ENCODE data around the gene PKP1.

PKP1 gene

DNA sequence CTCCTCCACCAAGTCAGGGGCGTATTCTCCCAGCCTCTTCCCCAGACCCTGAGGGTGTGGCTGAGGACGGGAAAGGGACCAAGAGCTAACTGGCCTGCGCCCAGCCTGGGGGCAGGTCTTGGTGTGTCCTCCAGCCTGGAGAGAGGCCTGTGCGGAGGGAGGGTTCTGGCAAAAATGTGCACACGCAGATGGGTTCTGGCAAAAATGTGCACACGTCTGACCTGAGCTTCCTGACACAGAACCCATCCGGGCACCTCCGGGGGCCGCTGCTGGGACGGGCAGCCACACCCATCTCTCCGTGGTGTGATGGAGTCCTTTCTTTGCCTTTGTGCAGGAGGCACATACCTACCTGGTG lies 23.1 kb upstream of the PKP1 start:
- DNase-seq, result no peak

DNA sequence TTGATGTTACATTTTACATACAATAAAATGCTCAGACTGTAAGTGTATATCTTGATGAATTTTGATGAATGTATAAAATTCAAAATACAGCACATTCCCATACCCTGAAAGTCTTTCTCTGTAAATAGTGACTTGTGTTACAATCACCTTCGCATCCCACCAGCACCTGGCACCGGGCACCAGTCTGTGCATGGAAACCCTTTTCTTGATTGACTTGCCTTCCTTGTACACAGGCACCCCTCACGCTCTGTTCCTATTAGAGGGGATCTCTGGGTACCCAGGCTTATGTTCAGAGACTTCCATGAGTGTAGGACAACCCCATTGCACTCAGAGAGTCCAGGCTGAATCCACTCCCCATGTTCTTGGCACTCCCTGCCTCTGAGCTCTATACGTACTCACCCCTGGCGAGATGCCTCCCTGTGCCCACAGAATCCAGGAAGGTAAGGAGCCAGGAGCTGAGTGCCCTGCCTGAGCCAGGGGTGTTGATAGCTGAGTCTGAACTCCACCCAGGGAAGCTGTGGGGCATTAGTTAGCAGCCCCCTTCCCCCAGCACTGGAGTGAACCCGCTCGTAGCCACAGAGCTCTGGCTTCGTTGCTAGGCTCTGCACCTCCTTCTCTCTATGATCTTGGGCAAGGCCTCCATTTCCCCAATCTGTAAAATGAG lies 22.5 kb upstream of the PKP1 start:
- no peak for DNase-seq

- peak; percentile 81 for DNase-seq
These were observed 21.3 kb upstream of the PKP1 start for GRCh38 chr1:201261771-201262547.

DNA sequence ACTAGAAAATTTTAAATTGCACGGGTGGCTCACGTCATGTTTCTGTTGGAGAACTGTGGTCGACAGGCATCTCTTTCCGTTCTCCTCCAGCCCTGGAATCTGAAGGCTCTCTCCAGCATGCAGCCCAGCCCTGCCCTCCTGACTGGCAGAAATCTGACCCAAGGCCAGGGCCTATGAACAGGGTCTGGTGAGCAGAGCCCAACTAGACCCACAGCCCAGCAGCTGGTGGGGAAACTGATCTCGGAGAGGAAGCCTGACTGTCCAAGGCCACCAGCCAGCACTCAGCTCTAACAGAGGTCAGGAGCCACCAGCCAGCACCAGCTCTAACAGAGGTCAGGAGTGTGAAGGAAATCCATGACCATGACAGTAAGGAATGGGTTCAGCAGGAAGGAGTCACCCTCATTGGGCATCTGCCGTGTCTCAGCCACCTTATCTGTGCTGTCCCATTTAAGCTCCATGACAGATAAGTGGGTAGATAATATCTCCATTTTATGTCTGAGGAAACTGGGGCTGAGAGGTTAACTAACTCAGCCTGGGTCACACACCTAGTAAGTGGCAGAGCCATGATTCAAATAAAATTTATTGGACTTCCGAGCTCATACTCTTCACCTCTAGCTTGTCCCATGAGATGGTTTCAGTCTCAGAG lies 20.2 kb upstream of the PKP1 start:
- DNase-seq, result no peak

DNA sequence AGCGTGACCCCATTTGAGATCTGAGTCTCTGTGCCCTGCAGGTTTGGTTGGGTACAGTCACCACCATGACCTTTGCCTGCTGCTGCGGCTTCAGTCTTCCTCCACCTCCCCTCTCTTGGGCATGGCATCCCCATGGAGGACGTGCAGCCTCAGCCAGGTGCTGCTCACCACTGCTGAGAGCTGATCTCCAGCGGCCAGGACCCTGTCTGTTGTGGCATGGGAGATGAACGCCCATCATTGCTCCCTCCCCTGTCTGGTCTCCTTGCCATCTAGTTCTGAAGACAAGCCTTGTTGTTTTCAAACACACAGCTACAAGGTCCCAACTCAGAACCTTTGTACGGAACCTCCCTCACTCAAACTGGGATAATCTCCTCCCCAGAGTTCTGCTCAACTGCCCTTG lies 19.2 kb upstream of the PKP1 start:
- no peak for DNase-seq

DNA sequence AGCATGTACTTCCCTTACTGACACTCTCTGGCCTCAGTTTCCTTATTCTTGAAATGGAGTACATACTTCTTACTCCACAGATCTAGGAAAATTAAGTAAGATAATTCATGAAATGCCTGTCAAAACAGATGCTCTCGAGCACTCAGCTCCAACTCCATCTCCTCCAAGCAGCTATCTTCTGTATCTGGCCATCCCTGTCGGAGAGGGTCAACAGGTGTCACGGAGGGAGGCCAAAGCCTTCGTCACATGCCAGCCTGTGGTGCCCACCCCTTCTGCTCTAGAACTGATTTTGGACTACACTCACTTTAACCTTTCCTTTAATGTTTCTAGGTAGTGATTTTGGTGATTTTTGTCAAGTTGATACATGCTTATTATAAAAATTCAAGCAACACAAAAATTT lies 18.8 kb upstream of the PKP1 start:
- no peak for DNase-seq

DNA sequence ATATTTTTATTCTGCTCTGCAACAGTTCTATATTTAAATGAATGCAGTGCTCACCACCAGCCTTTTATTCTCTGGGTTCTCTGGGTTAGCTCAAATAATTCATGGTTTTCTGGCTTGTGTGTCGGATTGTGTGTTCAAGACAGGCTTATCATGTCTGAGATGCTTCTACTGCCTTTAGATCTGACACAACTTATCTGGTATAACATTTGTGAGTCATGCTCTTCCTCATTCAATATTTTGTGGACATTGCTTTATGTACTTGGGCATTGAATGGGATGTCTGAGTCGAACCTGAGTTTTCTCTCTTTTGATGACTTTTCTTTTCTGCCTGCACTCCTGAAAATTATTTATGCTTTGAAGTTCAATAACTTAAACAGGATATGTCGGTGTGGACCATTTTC lies 17.6 kb upstream of the PKP1 start:
- DNase-seq, result peak; percentile 60

DNA sequence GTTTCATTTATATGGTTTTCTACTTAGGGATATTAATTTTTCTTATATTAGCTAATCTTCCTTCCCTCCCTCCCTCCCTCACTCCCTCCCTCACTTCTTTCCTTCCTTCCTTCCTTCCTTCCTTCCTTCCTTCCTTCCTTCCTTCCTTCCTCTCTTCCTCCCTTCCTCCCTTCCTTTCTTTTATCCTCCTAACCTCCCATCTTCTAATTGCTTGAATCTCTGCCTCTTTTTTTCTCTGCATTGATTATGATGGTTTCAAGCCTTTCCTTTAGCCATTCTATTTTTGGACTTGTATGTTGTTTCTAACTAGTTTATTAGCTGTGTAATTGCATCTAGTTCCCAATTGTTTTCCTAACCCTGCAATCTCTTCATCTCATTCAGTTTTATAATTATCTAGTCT lies 17.0 kb upstream of the PKP1 start:
- no peak for DNase-seq

DNA sequence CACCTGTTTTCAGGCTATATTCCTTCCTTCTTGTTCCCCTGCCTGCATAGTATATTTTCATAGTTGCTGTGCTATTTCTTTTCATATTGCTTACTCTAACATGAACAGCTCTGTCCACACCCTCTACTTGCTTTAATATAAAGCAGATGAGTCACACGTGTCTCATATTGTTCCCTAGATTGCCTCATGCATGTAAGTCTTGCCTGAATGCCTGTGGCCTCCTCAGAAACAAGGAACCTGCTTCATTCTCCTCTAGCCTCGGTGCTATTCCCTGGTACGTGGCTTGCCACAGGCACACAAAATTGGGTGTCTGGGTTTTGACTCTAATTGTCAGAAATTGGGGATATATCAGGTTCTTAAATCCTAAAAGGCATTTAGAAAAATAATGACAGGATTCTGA lies 16.5 kb upstream of the PKP1 start:
- DNase-seq, result peak; percentile 96

- DNase-seq, result peak; percentile 96
These were observed 15.7 kb upstream of the PKP1 start for GRCh38 chr1:201267481-201268229.

DNA sequence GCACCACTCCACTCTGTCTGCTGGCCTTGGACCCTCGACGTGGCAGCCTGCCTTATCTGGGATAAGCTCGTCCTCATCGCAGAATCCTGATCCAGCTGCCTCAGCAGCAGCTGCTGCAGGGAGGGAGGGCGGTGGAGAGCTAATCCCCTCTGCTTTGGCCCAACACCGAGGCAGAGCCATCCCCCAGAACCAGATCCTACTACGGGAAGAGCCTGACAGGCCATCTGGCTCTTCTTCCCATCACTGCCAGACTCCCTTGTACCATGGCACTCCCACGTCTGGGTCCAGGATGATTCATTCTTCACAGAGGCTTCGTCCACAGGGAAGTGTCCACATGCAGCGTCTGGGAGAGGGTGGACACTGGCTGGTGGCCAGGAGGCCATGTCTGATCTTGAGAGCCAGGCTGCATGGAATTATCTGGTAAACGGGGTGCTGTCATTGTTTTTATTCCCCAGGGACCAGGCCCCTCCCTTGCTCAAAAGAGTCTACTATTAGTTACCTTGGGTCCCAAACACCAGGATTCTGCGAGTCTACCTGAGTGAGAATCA lies 14.6 kb upstream of the PKP1 start:
- DNase-seq, result peak; percentile 93

- no peak for DNase-seq
These were observed 14.0 kb upstream of the PKP1 start for GRCh38 chr1:201269281-201269680.

- DNase-seq, result no peak
These were observed 13.4 kb upstream of the PKP1 start for GRCh38 chr1:201269900-201270410.

DNA sequence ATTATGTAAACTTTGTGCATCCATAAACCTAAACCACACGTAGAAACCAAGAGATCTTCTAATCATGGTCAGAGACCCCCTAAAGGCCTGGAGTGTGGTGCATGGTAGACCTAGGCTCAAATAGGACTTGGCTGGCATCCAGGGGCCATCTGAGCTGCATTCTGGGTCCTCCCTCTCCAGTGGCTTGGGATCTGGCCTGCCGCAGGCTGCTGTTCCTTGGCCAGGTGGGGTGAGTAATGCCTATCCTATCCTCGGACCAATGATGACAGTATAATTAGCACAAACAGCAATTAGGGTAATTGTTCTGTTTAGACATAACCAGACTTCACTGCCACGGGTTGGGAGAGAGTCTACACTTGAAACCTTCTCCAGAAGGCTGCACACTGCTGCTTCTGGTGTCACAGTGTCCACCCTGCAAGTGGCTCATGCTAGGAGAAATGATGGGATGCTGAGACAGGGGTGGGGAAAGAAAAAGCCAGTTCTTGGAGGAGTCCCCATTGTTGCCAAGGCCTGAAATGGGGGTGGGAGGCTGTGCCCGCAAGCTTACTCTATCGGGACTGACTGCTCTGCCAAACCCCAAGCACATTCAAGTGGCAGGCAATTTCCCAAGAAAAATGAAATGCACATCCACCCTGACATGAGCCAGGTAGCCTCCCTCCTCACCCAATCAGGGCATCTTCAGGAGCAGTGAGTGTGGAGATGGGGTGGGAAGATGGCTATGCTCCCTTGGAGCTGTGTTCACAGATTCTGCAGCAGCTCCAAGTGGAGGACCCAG lies 12.5 kb upstream of the PKP1 start:
- no peak for DNase-seq

DNA sequence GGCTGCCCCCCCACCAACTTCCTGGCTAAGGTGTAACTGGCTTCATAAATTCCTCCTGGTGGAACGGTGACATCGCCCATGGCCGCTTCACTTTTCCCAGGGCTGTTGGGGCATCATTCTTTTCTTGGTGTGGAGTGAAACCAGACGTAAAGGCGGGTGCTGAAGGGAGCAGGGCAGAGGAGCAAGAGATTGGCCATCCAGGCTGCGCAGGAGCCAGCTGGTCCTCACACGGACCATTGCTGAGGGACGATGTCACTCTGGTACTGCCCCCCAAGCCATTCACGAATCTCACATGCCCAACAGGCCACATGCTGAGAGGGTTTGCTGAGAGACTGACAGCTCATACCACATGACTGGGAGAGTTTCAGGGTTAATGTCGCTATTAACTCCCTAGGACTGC lies 10.5 kb upstream of the PKP1 start:
- peak; percentile 54 for DNase-seq

DNA sequence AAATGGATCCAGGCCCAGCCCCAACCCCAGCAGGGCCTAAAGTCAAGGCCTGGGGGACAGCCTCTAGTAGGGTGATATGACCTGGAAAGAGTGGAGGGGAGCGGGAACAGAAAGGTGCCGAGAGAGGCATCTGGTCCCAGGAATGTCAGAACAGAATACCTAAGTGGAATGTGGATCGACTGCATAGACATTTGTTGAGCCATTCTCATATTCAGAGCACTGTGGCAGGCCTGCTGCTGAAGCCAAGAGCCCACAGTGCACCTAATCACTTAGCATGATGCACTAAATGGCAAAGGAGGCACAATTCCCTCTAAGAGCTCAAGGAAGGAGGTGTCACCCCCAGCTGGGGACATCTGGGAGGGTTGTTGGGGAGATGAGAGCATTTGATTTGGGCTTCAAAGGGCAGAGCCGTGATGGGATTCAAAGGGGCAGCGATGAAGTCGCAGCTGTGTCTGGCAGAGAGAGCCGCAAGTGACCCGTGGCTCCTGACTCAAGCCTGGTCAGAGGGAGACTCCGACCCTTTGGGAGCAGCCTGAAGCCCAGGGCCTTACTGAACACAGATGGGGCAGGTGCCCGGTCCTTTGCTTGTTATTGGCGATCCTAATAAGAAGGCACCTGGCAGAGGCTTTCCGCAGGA lies 8.6 kb upstream of the PKP1 start:
- no peak for DNase-seq

GRCh38 chr1:201275253-201275666 lies 8.0 kb upstream of the PKP1 start:
- peak; percentile 89 for DNase-seq

DNA sequence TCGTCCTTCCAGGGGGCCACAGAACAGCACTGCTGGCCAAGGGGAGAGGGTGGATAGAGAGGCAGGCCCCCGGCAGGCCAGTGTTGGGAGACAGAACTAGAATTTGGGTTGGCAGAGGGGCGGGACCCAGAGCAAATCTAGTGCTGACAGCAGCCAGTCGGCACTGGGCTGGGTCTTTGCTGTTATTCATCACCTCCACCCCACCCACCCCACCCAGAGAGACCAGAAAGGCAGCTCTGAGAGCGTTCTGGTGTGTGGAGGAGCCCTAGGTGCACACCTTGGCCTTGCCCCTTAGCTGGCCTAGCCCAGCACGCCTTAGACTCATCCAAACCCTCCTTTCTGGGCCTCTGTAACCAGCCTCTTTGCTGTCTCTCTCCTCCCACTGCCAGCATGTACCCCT lies 6.4 kb upstream of the PKP1 start:
- DNase-seq, result no peak

DNA sequence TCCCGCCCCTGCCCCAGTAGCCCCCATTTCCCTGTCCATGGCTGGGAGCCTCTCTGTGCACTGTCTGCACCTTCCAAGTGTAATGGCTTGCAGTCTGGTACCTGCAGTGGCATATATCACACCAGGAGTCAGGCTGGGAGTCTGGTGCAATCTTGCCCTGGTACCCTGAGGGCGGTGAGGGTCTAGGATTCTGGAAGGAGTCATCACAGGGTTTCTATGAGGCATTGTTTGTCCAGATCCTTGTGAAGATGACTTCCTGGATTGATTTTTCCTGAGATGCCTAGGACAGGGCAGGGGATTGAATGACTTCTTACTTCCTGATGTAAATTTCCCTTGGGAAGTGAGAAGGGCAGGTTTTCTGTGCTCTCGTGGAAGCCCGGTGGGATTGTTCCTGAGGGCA lies 5.9 kb upstream of the PKP1 start:
- no peak for DNase-seq

DNA sequence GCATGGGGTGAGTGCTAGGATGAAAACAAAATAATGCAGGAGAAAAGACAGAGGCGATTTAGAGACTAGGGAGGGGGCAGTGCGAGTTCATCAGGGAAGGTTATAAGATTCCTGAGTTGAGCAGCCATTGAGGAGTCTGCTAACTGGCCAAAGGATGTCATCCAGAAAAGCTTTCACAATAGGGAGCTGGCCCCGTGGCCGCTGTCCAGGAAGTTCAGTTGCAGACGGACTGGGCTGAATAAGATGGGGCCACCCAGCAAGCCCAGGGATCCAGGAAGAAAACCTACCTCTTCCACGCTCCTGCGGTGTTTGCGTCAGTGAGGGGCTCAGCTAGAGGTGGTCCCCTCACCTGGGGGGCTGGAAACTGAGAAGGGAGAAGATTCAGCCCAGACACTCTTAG lies 4.0 kb upstream of the PKP1 start:
- DNase-seq, result no peak

GRCh38 chr1:201280884-201281283 lies 2.4 kb upstream of the PKP1 start:
- DNase-seq, result no peak
